Mesendoderm (in vitro differentiated cells): ENCODE results near the gene PALD1.

Experiments used
- DNase-seq: peaks from one replicate; pipeline ENCODE4 v3.0.0; 2013
- H2AK5ac ChIP-seq: 2 replicates; pipeline ENCODE4 v1.6.1; 2013; ENCODE audit warnings: low read length, inconsistent platforms
- H2BK120ac ChIP-seq: 2 replicates; pipeline ENCODE4 v1.6.1; 2013; ENCODE audit warnings: low read depth, mild to moderate bottlenecking, low read length, moderate library complexity, mixed read lengths
- H2BK15ac ChIP-seq: replicated peaks from 2 replicates; pipeline ENCODE4 v1.6.1; 2013; ENCODE audit warnings: low read depth, mild to moderate bottlenecking, moderate library complexity
- H2BK5ac ChIP-seq: 2 replicates; pipeline ENCODE4 v1.6.1; 2013; ENCODE audit warnings: low read length, inconsistent platforms
- H3K18ac ChIP-seq: 2 replicates; pipeline ENCODE4 v1.6.1; 2013; ENCODE audit warnings: mild to moderate bottlenecking, low read length, mixed read lengths
- H3K23ac ChIP-seq: one replicate; pipeline ENCODE4 v1.6.1; 2013; ENCODE audit warnings: low read length
- H3K27ac ChIP-seq: 2 replicates; pipeline ENCODE4 v1.5.1; 2013; ENCODE audit warnings: low read depth, mild to moderate bottlenecking, inconsistent platforms, low read length, moderate library complexity
- H3K27me3 ChIP-seq: 2 replicates; pipeline ENCODE4 v1.6.1; 2013; ENCODE audit warnings: low read length, control low read depth, mild to moderate bottlenecking, inconsistent platforms; ENCODE audit not compliant: insufficient read depth, poor library complexity
- H3K36me3 ChIP-seq: 2 replicates; pipeline ENCODE4 v1.6.1; 2013; ENCODE audit warnings: low read length, inconsistent platforms; ENCODE audit not compliant: control insufficient read depth, insufficient read depth
- H3K4ac ChIP-seq: one replicate; pipeline ENCODE4 v1.6.1; 2013; ENCODE audit warnings: low read depth, mild to moderate bottlenecking, low read length, moderate library complexity
- H3K4me1 ChIP-seq: 2 replicates; pipeline ENCODE4 v1.6.1; 2013; ENCODE audit warnings: low read depth, low read length, inconsistent platforms; ENCODE audit not compliant: control insufficient read depth
- H3K4me2 ChIP-seq: 2 replicates; pipeline ENCODE4 v1.6.1; 2013; ENCODE audit warnings: low read length
- H3K4me3 ChIP-seq: 2 replicates; pipeline ENCODE4 v1.5.1; 2013; ENCODE audit warnings: mild to moderate bottlenecking, low read length
- H3K56ac ChIP-seq: one replicate; pipeline ENCODE4 v1.6.1; 2013; ENCODE audit warnings: low read length
- H3K79me1 ChIP-seq: 2 replicates; pipeline ENCODE4 v1.6.1; 2013; ENCODE audit warnings: low read length, inconsistent platforms
- H3K79me2 ChIP-seq: 2 replicates; pipeline ENCODE4 v1.6.1; 2013; ENCODE audit warnings: mild to moderate bottlenecking, low read length; ENCODE audit not compliant: control insufficient read depth, insufficient read depth
- H3K9ac ChIP-seq: 2 replicates; pipeline ENCODE4 v1.6.1; 2013; ENCODE audit warnings: low read length, inconsistent platforms
- H4K5ac ChIP-seq: one replicate; pipeline ENCODE4 v1.6.1; 2013; ENCODE audit warnings: low read length
- H4K8ac ChIP-seq: one replicate; pipeline ENCODE4 v1.6.1; 2013; ENCODE audit warnings: low read depth, mild to moderate bottlenecking, control low read depth, low read length, moderate library complexity
- WGBS: extraction: QIAGEN DNeasy Blood & Tissue Kit; methylation state at CpG from one replicate; pipeline ENCODE4 v1.1.7; 2013; ENCODE audit warnings: low lambda C conversion rate, missing lambda C conversion rate; ENCODE audit not compliant: insufficient coverage; ENCODE audit errors: extremely low coverage; 5-methylcytosine and 5-hydroxymethylcytosine counted together

PALD1 gene

GRCh38 chr10:70596860-70597809, 118.6 kb downstream of the PALD1 start:
- Histone ChIP-seq H3K36me3 (no peaks in the 10 kb centered on the region), H3K56ac (no peak overlapping the region), H3K27ac (no peak overlapping the region), H3K79me1 (no peaks in the 10 kb centered on the region), H3K4ac (no peak overlapping the region), H2BK15ac (no peak overlapping the region), H3K27me3 (no peaks in the 10 kb centered on the region), H3K18ac (no peak overlapping the region), H4K8ac (no peak overlapping the region), H3K79me2 (no peaks in the 10 kb centered on the region), H2AK5ac (no peak overlapping the region), H2BK120ac (no peak overlapping the region), H3K23ac (no peak overlapping the region), H3K4me2 (no peak overlapping the region), H4K5ac (no peak overlapping the region), H3K4me1 (no peaks in the 10 kb centered on the region), H3K9ac (no peak overlapping the region), H3K4me3 (no peak overlapping the region), H2BK5ac (no peak overlapping the region)
- no CpG with 5 or more reads among the region's 8 CpGs for WGBS
- DNase-seq, result no peak

GRCh38 chr10:70597856-70598815, 119.6 kb downstream of the PALD1 start:
- no peak overlapping the region for H3K18ac ChIP-seq
- H4K8ac ChIP-seq, result no peak overlapping the region
- H2BK15ac ChIP-seq, result no peak overlapping the region
- H2AK5ac ChIP-seq, result no peak overlapping the region
- no peak overlapping the region for H4K5ac ChIP-seq
- no peak overlapping the region for H3K56ac ChIP-seq
- H3K79me1 ChIP-seq, result no peaks in the 10 kb centered on the region
- H3K27ac ChIP-seq, result no peak overlapping the region
- no peaks in the 10 kb centered on the region for H3K79me2 ChIP-seq
- no peaks in the 10 kb centered on the region for H3K36me3 ChIP-seq
- H3K27me3 ChIP-seq, result no peaks in the 10 kb centered on the region
- H3K4me3 ChIP-seq, result no peak overlapping the region
- no CpG with 5 or more reads among the region's 34 CpGs for whole genome bisulfite sequencing
- H3K4me2 ChIP-seq, result no peak overlapping the region
- no peak overlapping the region for H2BK120ac ChIP-seq
- no peak overlapping the region for H2BK5ac ChIP-seq
- no peak overlapping the region for H3K4ac ChIP-seq
- no peak overlapping the region for H3K9ac ChIP-seq
- DNase-seq, result no peak
- H3K4me1 ChIP-seq, result no peaks in the 10 kb centered on the region
- no peak overlapping the region for H3K23ac ChIP-seq

GRCh38 chr10:70598857-70599295, 120.3 kb downstream of the PALD1 start:
- Histone ChIP-seq H3K18ac (no peak overlapping the region), H4K8ac (no peak overlapping the region), H3K4me1 (no peaks in the 10 kb centered on the region), H3K4me3 (no peak overlapping the region), H3K23ac (no peak overlapping the region), H3K4me2 (no peak overlapping the region), H3K27me3 (no peaks in the 10 kb centered on the region), H2AK5ac (no peak overlapping the region), H3K27ac (no peak overlapping the region), H3K79me1 (no peaks in the 10 kb centered on the region), H3K4ac (no peak overlapping the region), H4K5ac (no peak overlapping the region), H3K9ac (no peak overlapping the region), H2BK120ac (no peak overlapping the region), H3K56ac (no peak overlapping the region), H2BK5ac (no peak overlapping the region), H3K36me3 (no peaks in the 10 kb centered on the region), H3K79me2 (no peaks in the 10 kb centered on the region), H2BK15ac (no peak overlapping the region)
- no peak for DNase-seq
- no CpG with 5 or more reads among the region's 16 CpGs for WGBS

- H2BK15ac ChIP-seq, result no peak overlapping the region
- no peaks in the 10 kb centered on the region for H3K4me1 ChIP-seq
- no peak overlapping the region for H3K23ac ChIP-seq
- H4K8ac ChIP-seq, result no peak overlapping the region
- no peak for DNase-seq
- no peaks in the 10 kb centered on the region for H3K27me3 ChIP-seq
- H3K9ac ChIP-seq, result no peak overlapping the region
- no peak overlapping the region for H3K56ac ChIP-seq
- H3K79me1 ChIP-seq, result no peaks in the 10 kb centered on the region
- no peak overlapping the region for H3K27ac ChIP-seq
- no peak overlapping the region for H3K4me2 ChIP-seq
- no CpG with 5 or more reads among the region's 8 CpGs for WGBS
- H3K4me3 ChIP-seq, result no peak overlapping the region
- H3K36me3 ChIP-seq, result no peaks in the 10 kb centered on the region
- H4K5ac ChIP-seq, result no peak overlapping the region
- H3K79me2 ChIP-seq, result no peaks in the 10 kb centered on the region
- H3K4ac ChIP-seq, result no peak overlapping the region
- H2BK5ac ChIP-seq, result no peak overlapping the region
- no peak overlapping the region for H2AK5ac ChIP-seq
- no peak overlapping the region for H2BK120ac ChIP-seq
- no peak overlapping the region for H3K18ac ChIP-seq
Observed at GRCh38 chr10:70599319-70599718, 120.8 kb downstream of the PALD1 start.

- H3K4me1 ChIP-seq, result no peaks in the 10 kb centered on the region
Observed at GRCh38 chr10:70599791-70600190, 121.2 kb downstream of the PALD1 start.

More at GRCh38 chr10:70599791-70600190, 121.2 kb downstream of the PALD1 start:
- no peak for DNase-seq
- Histone ChIP-seq H3K4me2 (no peak overlapping the region), H3K79me1 (no peaks in the 10 kb centered on the region), H2BK15ac (no peak overlapping the region), H3K18ac (no peak overlapping the region), H3K27ac (no peak overlapping the region), H3K9ac (no peak overlapping the region), H3K4me3 (no peak overlapping the region), H4K5ac (no peak overlapping the region), H2AK5ac (no peak overlapping the region), H3K79me2 (no peaks in the 10 kb centered on the region), H3K27me3 (no peaks in the 10 kb centered on the region), H2BK5ac (no peak overlapping the region), H3K36me3 (no peaks in the 10 kb centered on the region), H2BK120ac (no peak overlapping the region), H4K8ac (no peak overlapping the region), H3K56ac (no peak overlapping the region), H3K4ac (no peak overlapping the region), H3K23ac (no peak overlapping the region)
- WGBS, result no CpG with 5 or more reads among the region's 4 CpGs
